ENCODE measurements around the gene RMI1.

DNA sequence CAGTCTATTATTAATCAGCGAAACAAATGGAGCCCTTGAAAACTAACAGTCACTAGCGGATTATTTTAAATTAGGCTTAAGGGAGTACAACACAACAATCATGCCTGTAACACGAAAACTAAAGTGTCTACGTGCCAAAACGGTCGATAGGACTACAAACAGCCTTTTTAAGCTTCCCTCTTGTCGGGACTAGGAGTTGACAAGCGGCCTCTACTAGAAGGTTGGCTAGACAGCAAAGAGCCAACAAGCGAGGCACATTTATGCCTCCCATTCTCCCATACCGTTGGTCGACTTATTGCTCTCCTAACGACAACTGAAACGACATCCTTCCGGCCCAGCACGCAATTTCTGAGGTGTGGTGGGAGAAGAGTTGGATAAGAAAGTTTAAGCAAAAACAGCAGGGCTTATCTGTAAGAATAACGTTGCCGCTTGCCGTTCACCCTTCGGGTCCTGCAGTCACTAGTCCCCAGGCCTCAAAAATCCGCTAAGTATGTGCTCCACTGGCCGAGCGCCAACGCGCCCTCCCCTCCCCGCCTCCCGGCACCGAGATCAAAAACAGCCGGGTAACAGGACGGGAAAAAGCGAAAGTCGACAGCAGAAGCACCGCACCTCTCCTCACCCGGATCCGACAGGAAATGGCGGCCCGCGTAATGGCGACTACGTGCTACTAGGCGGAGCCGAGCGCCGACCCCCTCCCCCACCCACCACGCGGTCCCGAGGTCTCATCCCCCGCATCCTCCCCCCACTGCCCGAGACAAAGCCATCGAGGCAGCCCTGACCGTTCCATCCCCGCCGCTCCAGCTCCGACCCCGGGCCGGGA, 1.4 kb upstream of the RMI1 start:
- TF ChIP-seq, protein P1, sequence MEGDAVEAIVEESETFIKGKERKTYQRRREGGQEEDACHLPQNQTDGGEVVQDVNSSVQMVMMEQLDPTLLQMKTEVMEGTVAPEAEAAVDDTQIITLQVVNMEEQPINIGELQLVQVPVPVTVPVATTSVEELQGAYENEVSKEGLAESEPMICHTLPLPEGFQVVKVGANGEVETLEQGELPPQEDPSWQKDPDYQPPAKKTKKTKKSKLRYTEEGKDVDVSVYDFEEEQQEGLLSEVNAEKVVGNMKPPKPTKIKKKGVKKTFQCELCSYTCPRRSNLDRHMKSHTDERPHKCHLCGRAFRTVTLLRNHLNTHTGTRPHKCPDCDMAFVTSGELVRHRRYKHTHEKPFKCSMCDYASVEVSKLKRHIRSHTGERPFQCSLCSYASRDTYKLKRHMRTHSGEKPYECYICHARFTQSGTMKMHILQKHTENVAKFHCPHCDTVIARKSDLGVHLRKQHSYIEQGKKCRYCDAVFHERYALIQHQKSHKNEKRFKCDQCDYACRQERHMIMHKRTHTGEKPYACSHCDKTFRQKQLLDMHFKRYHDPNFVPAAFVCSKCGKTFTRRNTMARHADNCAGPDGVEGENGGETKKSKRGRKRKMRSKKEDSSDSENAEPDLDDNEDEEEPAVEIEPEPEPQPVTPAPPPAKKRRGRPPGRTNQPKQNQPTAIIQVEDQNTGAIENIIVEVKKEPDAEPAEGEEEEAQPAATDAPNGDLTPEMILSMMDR (IDR thresholded peaks at IDR 0.05): no peak
- peak in 1 of 2 donors; percentile 15 for TF ChIP-seq POLR2A (IDR thresholded peaks at IDR 0.05)

All from heart left ventricle (tissue), 13 donors.